Body of pancreas (tissue), 4 donors: Measurements from ENCODE around the gene KLHL25. TPM values are rescaled to one million over a fixed set of nuclear protein-coding genes. Genes with fewer than 3 reads are reported as not detected.
A peak's percentile ranks its signal among the peaks of the same experiment; 100 is the strongest.
"Not testable (repeated sequence)": the region's sequence is repeated elsewhere in the genome, so short reads cannot be mapped to it uniquely, and the experiment has no call there.

Source experiments
- ATAC-seq: fragments of 150-250 bp; one replicate; pipeline ENCODE4 v1.9.1; 2016
- DNase-seq, 4 donors: peaks; one replicate each; pipeline ENCODE4 v3.0.0-alpha.2; 2019
- H3K27ac ChIP-seq, 4 donors: fragments of 200-600 bp; sonication (generic); 1 replicate in 3 of 4; 2 replicates in 1 of 4; pipeline versions ENCODE4 v1.5.1 to v1.6.1; 2016 to 2019; ENCODE audit warnings: mild to moderate bottlenecking in 1 of 4, mixed read lengths in 1 of 4, moderate library complexity in 1 of 4
- H3K27me3 ChIP-seq, 2 donors: fragments of 200-600 bp; sonication (generic); one replicate each; pipeline ENCODE4 v1.6.0; 2016; ENCODE audit warnings: mild to moderate bottlenecking in 1 of 2
- H3K36me3 ChIP-seq, 2 donors: fragments of 200-600 bp; sonication (generic); replicated peaks in 1 of 2; 2 replicates each; pipeline ENCODE4 v1.5.1; 2016; ENCODE audit warnings: low read depth in 2 of 2; ENCODE audit not compliant: insufficient read depth in 1 of 2
- H3K4me1 ChIP-seq: fragments of 200-600 bp; sonication (generic); one replicate; pipeline ENCODE4 v1.6.0; 2016
- H3K4me3 ChIP-seq, 2 donors: fragments of 200-600 bp; sonication (generic); 1 replicate in 1 of 2; 2 replicates in 1 of 2; pipeline ENCODE4 v1.5.1; 2016 to 2019
- H3K9me3 ChIP-seq, 3 donors: fragments of 200-600 bp; sonication (generic); 1 replicate in 2 of 3; 2 replicates in 1 of 3; pipeline ENCODE4 v1.5.1; 2016
- CTCF ChIP-seq, 7 experiments: fragments of 450-650 bp in 4 of 7; fragments of 200-600 bp in 3 of 7; sonication (generic) in 3 of 7; IDR thresholded peaks; one replicate each; pipeline ENCODE4 v1.5.1; 2016 to 2019; ENCODE audit warnings: antibody characterized with exemption in 7 of 7
- POLR2A ChIP-seq, 3 donors: fragments of 450-650 bp; IDR thresholded peaks; one replicate each; pipeline ENCODE4 v1.6.1; 2016; ENCODE audit warnings: antibody characterized with exemption in 3 of 3, mild to moderate bottlenecking in 2 of 3
- WGBS, 2 donors: methylation state at CpG; one replicate each; pipeline ENCODE4 v1.1.5; 2017; 5-methylcytosine and 5-hydroxymethylcytosine counted together
- intact Hi-C: fragments of 100-400 bp; cut with DNase I; formaldehyde crosslinking; loops from one replicate; pipeline ENCODE4 v1.15.1; 2023
- total RNA-seq, 2 donors: library from RNA; depleted of rRNA; stranded (reverse); fragments of >200 nt; gene quantifications; one replicate each; pipeline ENCODE4 v1.1.0, GENCODE V29; 2016

The KLHL25 gene
- total RNA-seq, 2 donors from 2014 or later: 1.3 to 7.6 TPM

GRCh38 chr15:85810075-85810474, 15.3 kb upstream of the KLHL25 start:
- no peaks in the 10 kb centered on the region for H3K9me3 ChIP-seq
- TF ChIP-seq CTCF (IDR thresholded peaks at IDR 0.05): no peak
- no peak for TF ChIP-seq POLR2A (IDR thresholded peaks at IDR 0.05)
- no peaks in the 10 kb centered on the region for H3K27me3 ChIP-seq
- H3K36me3 ChIP-seq: no peaks in the 10 kb centered on the region
- no peak overlapping the region for H3K4me3 ChIP-seq
- ATAC-seq (no peak), DNase-seq (no peak)
- no peaks in the 10 kb centered on the region for H3K4me1 ChIP-seq
- intact Hi-C loops: no loop called here
- WGBS, 2 donors: 76 to 83% methylated on average over 3 of the region's 3 CpGs
- H3K27ac ChIP-seq: no peak overlapping the region

GRCh38 chr15:85805420-85805819, 10.7 kb upstream of the KLHL25 start:
- Histone ChIP-seq H3K4me3 (no peak overlapping the region), H3K27me3 (no peaks in the 10 kb centered on the region), H3K27ac (no peak overlapping the region), H3K36me3 (no peaks in the 10 kb centered on the region), H3K9me3 (no peaks in the 10 kb centered on the region), H3K4me1 (peaks cover 8% of the 10 kb centered on the region)
- WGBS, 2 donors: 60 to 81% methylated on average over 3 of the region's 3 CpGs
- no peak for ATAC-seq
- TF ChIP-seq POLR2A (IDR thresholded peaks at IDR 0.05) (no peak), CTCF (IDR thresholded peaks at IDR 0.05) (no peak)
- intact Hi-C loops: no loop called here
- DNase-seq: no peak

GRCh38 chr15:85804481-85805170, 9.9 kb upstream of the KLHL25 start:
- no peaks in the 10 kb centered on the region for H3K36me3 ChIP-seq
- H3K9me3 ChIP-seq: no peaks in the 10 kb centered on the region
- ATAC-seq (no peak), DNase-seq (no peak)
- H3K27ac ChIP-seq: no peak overlapping the region
- H3K4me1 ChIP-seq: peaks cover 12% of the 10 kb centered on the region
- no peak for TF ChIP-seq CTCF (IDR thresholded peaks at IDR 0.05)
- TF ChIP-seq POLR2A (IDR thresholded peaks at IDR 0.05): no peak
- 68 to 82% methylated on average over 7 of the region's 7 CpGs for WGBS, 2 donors
- no peak overlapping the region for H3K4me3 ChIP-seq
- intact Hi-C loops: no loop called here
- no peaks in the 10 kb centered on the region for H3K27me3 ChIP-seq

GRCh38 chr15:85802617-85803016, 7.9 kb upstream of the KLHL25 start:
- peak in 1 of 7 experiments; percentile 8 for TF ChIP-seq CTCF (IDR thresholded peaks at IDR 0.05)
- WGBS, 2 donors: 83 to 90% methylated on average over 5 to 9 of the region's 9 CpGs
- peak in 1 of 4 donors; percentile 37 for DNase-seq

More at GRCh38 chr15:85802617-85803016, 7.9 kb upstream of the KLHL25 start:
- H3K4me1 ChIP-seq: peaks cover 12% of the 10 kb centered on the region
- ATAC-seq, H3K4me3 ChIP-seq, H3K27ac ChIP-seq, H3K27me3 ChIP-seq, H3K9me3 ChIP-seq, intact Hi-C loops, H3K36me3 ChIP-seq: not testable (repeated sequence)
